ENCODE data around the gene TMEM184B.
"Not testable (repeated sequence)": the region's sequence is repeated elsewhere in the genome, so short reads cannot be mapped to it uniquely, and the experiment has no call there.

Gene TMEM184B

DNA sequence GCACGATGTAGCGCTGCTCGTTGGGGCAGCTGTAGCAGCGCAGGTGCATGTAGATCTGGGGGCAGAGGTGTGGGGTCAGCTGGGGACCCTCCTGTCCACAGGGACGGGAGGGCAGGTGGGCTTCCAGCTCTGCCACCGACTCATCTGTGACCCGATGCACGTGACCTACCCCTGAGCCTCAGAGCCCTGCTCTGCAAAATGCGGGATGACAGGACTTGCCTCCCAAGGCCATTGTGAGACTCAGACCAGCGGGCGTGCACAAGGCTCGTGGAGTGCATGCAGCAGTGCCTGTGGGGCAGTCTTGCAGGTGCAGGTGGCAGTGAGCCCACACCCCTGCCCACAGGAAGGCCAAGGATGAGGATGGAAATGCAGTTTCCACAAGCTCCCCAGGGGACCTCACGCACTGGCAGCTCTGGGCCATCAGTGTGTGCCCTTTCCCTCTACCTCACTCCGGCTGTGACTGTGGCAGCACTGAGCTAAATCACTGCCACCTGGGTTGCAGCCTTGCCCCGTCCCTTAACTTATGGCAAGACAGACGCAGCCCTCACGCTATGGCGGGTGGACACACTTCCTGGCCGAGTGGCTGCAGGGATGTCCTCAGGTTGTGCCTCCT, 26.7 kb downstream of the TMEM184B start:
- no peak for DNase-seq

- no peak for DNase-seq
These were observed 28.7 kb downstream of the TMEM184B start for GRCh38 chr22:38244106-38244505.

GRCh38 chr22:38243007-38243765, 29.6 kb downstream of the TMEM184B start:
- DNase-seq, result no peak

- no peak for DNase-seq
These were observed 32.0 kb downstream of the TMEM184B start for GRCh38 chr22:38240734-38241252.

DNA sequence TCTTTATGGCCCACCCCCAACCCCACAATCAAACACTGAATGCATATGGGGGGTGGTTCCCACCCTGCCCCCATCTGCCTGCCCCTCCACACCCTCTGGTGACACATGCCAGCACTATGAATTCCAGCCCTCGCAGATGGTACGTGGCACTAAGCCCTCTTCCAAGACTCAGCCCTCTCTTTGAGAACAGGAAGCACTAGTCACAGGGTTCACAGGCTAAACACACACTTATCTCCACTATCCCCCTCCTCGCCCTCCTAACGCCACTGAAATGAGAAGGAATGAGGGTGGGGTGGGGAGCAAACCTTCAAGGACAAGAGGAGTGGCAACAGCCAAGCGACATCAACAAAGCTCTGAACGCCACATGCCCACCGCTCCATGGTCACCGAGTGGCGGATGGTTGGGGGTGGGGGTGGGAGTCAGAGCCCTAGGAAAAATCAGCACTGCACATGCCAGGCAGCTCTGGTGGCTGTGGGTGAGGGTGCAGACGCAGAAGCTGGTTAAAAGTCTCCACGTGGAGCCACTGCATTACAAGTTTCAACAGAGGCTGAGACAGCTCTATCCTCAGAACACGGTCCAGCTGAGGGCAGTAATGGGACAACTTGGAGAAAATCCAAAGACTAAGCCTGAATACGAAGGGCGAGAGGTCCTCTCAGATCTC, 33.6 kb downstream of the TMEM184B start:
- DNase-seq, result no peak

GRCh38 chr22:38238519-38239071, 34.2 kb downstream of the TMEM184B start:
- no peak for DNase-seq

GRCh38 chr22:38236786-38237185, 36.0 kb downstream of the TMEM184B start:
- DNase-seq, result no peak

GRCh38 chr22:38235240-38235850, 37.5 kb downstream of the TMEM184B start:
- no peak for DNase-seq

- DNase-seq, result not testable (repeated sequence)
These were observed 39.0 kb downstream of the TMEM184B start for GRCh38 chr22:38233856-38234255.

GRCh38 chr22:38233427-38233826, 39.4 kb downstream of the TMEM184B start:
- DNase-seq, result no peak

DNA sequence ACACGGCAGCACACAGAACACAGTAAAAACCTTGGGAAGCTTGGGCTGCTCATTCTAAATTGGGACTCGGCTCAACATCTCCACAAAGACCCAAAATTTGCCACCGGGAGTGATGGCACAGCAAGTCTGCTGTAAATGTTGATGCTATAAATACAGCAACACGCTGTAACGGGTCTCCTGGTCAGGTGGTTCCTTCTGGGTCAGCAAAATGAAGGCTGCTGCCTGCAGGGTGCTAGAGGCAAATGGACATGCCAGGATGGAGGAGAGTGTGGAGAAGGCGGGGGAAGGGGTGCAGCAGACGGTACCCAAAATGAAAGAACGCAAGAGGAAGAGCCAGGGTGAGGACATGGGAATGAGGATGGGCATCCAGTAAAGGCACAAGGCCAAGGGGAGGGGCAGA, 40.6 kb downstream of the TMEM184B start:
- DNase-seq, result no peak

GRCh38 chr22:38230916-38231315, 41.9 kb downstream of the TMEM184B start:
- no peak for DNase-seq

- peak; percentile 49 for DNase-seq
These were observed 42.5 kb downstream of the TMEM184B start for GRCh38 chr22:38230108-38230825.

- peak; percentile 25 for DNase-seq
These were observed 43.7 kb downstream of the TMEM184B start for GRCh38 chr22:38228873-38229740.

DNA sequence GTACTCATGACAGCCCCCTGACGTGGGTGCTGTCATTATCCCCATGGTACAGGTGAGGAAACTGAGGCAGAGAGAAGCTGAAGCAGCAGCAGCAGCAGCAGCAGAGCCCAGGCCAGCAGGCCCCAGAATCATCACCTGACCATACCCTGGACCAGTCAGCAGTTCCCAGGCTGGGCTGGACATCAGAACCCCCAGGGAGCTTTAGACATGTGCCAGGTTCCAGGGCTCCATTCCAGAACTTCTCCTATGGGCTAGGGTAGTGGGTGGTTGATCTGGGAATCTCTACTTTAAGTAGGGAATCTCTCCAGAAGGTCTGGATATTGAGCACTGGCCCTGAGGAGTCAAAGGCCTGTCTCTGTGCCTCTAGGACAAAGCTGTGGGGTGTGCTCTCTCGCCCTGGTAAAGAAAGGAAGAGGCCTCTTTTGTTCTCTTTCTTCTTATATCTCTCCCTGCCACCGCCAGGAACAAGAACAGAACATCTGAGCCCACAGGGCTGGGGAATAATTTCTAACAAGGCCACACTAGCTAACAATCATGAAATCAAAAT, 44.4 kb downstream of the TMEM184B start:
- DNase-seq, result no peak

GRCh38 chr22:38226853-38227649, 45.8 kb downstream of the TMEM184B start:
- no peak for DNase-seq

- no peak for DNase-seq
These were observed 49.4 kb downstream of the TMEM184B start for GRCh38 chr22:38223289-38223960.

DNA sequence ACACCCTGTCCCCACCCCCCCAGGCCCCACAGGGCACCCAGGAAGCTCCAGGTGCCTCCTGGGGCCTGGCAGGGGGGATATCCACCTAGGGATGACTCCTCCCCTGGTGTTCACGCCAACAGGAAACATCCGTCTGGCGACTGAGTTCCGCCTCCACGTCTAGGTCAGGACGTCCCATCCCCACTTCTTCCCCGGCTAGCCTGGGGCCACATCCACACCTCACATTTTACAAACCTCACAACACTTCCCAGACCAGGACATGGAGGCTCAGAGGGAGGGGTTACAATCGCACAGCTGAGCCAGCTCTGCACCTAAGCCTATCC, 50.1 kb downstream of the TMEM184B start:
- DNase-seq, result no peak

DNA sequence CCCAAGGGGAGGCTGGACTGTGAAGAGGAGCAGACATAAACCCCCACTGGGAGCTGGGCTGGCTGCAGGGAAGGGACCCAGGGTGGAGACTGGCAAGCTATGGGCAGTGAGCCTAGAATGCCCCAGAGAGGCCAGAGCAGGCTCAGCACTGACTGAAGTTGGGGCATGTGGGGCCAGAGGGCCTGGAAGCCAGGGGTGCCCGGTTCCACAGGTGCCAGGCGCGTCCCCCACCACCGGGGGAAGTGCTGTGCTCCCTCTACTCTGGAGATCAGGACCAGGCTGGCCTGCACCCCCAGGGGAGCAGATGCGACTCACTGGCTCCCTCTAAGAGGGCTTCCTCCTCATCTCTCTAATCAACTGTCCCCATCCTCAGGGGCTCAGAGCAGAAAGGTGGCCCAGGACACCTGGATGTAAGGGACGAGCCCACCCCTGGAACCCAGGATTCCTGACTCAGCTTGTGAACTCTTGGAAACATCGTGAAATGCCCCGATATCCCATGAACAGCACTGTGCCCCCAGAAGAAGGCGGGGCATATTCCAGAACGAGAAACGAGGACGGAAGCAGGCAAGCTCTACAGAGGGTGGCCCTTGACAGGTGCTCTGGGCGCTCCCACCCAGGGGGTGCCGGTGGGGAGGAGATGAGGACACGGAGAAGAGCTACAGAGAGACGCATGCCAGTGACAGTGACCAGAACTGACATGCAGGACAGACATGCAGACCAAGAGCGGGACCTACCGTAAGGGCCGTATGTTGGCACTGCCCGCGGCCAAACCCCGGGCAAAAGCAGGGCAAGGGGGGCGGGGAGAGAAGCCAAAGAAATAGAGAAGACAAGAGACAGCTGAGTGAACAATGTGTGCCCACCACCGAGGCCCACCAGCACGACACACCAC, 50.7 kb downstream of the TMEM184B start:
- no peak for DNase-seq

Measured in activated naive CD4-positive, alpha-beta T cell treated with Interleukin-2 at 50 U/mL for 16 hours (primary cell).